ENCODE results near the gene BEGAIN. TPM values are rescaled to one million over a fixed set of nuclear protein-coding genes. Genes with fewer than 3 reads are reported as not detected.

Gene BEGAIN
- total RNA-seq, 1 donor from 2014 or later, result 2.5 TPM

DNA sequence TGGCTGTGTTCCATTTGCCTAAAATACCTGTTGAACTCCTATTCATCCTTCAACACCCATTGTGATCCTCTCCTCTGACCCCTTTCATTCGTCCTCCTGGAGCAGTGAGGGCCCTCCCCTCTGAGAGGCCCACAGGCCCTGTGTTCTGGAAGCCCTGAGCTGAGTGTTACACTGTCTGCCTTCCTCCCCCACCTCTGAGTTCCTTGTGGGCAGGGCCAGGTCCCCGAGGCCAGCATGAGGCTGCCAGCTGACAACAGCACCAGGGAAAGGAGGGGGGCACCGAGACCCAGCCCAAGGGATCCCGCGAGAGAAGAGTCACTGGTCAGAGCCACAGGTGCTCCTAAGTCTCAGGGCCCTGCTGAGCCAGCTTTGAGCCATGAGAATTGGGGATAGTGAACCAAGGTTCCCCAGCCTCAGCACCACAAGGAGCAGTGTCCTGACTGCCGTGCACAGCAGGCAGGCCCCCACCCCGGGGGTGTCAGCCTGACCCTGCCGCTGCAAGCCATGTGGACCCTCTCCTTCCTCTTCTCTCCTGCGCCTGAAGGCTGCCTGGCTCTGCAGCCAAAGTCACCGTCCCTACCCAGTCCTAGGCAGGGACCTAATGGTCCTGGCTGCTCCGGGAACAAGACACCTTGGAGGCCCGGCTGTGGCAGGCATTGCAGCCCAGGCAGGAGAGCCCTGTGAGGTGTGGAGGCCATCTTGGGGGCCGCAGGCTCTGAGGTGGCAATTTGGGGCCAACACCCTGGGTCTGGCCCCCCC lies 52.5 kb downstream of the BEGAIN start:
- H3K4me3 Mint-ChIP-seq, result no peak overlapping the region
- no peaks in the 10 kb centered on the region for H3K9me3 Mint-ChIP-seq
- no peaks in the 10 kb centered on the region for H3K36me3 Mint-ChIP-seq (ENCODE audit: low read depth)
- DNase-seq (ENCODE audit: low spot score), result no peak
- no peak overlapping the region for H3K27ac Mint-ChIP-seq
- intact Hi-C loops (cut with micrococcal nuclease), result no loop called here
- H3K4me1 Mint-ChIP-seq (ENCODE audit: low read depth), result peaks cover 7% of the 10 kb centered on the region
- no peaks in the 10 kb centered on the region for H3K27me3 Mint-ChIP-seq (ENCODE audit: insufficient read depth)

DNA sequence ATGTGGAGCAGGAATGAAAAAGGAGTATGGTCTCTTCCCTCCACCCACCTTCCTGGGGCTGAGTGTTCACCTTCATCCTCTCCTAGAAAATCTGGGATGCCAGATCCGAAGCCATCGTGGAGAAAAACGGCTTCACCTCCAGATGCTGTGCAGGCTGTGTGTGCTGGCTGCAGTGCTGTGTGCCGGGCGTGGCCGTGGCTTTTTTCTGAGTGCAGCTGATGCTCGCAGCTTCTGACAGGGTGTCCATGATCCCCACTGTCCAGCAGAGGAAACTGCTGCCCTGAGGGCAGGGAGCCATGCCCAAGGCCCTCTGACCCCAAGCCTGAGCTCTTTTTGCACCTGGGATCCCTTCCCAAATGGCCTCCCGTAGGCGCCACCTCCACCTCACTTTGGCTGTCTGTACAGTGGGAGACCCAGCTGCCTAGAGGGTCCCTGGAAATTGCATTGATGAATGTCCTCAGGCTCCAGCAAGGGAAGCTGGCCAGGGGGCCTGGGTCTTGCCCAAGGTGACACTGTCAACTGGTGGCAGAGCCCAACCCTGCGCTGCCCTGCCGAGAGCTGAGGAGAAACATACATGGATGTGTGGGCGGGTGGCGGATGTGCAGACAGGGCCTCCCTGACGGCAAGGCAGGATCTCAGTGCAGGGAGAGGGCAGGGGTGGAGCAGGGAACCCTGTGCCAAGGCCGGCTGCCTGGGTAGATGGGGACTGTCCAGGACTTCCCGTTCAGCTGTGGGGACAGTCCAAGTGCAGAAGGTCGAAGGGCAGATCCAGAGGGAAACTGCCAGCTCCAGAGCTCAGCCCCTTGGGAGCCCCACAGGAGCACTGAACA lies 53.3 kb downstream of the BEGAIN start:
- no peak for DNase-seq (ENCODE audit: low spot score)
- no peak overlapping the region for H3K27ac Mint-ChIP-seq
- H3K4me1 Mint-ChIP-seq (ENCODE audit: low read depth), result peaks cover 7% of the 10 kb centered on the region
- intact Hi-C loops (cut with micrococcal nuclease), result no loop called here
- no peaks in the 10 kb centered on the region for H3K9me3 Mint-ChIP-seq
- no peaks in the 10 kb centered on the region for H3K27me3 Mint-ChIP-seq (ENCODE audit: insufficient read depth)
- H3K4me3 Mint-ChIP-seq, result no peak overlapping the region
- no peaks in the 10 kb centered on the region for H3K36me3 Mint-ChIP-seq (ENCODE audit: low read depth)

DNA sequence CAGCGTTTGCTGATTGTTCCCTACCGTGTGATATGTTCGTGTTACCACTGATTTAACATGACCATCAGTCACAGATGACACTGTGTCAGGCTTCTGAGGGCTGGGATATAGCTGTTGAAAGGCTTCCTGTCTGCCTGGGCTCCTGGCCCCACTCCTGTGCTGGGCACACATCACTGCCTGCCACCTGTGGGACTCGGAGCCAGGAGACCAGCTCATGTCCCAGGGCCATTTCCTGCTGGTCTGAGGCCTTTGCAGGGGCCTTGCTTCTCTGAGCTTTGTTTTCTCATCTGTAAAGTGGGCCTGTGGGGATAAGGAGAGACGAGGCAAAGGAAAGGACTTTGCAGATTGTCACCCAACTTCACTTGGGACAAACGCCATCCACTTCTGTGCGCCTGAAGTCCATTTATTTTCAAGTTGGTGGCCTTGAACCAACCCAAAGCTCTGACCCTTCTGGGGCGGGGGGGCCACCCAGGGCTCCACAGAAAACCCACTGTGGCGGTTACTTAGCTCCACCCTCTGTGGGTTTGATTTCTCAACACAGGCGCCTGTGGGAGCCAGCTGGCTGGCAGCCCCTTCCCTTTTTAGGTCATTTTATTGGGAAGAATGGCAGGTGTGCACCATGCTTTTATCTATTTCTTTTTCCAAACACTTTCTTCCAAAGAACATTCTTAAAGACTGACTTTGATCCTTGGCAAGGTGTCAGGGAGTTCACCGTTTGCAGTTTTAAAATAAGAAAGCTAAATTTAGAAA lies 54.1 kb downstream of the BEGAIN start:
- intact Hi-C loops (cut with micrococcal nuclease), result no loop called here
- peaks cover 7% of the 10 kb centered on the region for H3K4me1 Mint-ChIP-seq (ENCODE audit: low read depth)
- no peak for DNase-seq (ENCODE audit: low spot score)
- no peaks in the 10 kb centered on the region for H3K9me3 Mint-ChIP-seq
- H3K27ac Mint-ChIP-seq, result no peak overlapping the region
- no peaks in the 10 kb centered on the region for H3K27me3 Mint-ChIP-seq (ENCODE audit: insufficient read depth)
- H3K4me3 Mint-ChIP-seq, result no peak overlapping the region
- no peaks in the 10 kb centered on the region for H3K36me3 Mint-ChIP-seq (ENCODE audit: low read depth)

DNA sequence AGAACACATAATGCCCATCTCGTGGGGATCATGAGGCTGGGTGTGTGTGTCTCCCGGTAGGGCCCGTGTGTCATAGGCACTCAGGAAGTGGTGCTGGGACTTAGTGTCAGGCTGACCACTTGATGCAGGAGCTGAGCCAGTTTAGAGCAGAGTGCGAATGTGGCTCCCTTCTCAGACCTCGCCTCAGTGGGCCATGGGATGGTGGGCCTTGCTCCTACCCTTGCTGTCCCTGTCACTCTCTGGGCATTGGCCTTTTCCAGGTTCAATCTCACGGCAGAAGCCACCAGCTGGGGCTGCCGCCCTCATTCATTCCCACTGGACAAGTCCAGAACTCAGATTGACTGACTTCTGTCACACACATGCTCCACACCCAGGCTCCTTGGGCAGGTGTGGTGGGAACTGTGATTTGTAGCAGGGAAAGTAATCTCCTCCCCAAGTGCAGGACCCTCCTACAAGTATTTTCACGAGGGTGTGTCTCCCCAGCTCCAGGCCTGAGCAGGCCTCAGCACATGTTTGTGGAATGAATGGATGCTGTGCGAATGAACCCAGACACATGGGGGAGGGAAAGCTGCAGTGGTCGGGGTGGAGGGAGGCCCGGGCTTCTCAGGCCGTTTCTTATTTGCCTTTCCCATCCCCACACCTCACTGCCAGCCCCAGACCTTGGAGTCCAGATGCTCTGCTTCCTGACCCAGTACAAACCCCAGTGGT lies 54.9 kb downstream of the BEGAIN start:
- H3K4me1 Mint-ChIP-seq (ENCODE audit: low read depth), result peaks cover 7% of the 10 kb centered on the region
- no peaks in the 10 kb centered on the region for H3K27me3 Mint-ChIP-seq (ENCODE audit: insufficient read depth)
- no peaks in the 10 kb centered on the region for H3K36me3 Mint-ChIP-seq (ENCODE audit: low read depth)
- intact Hi-C loops (cut with micrococcal nuclease), result no loop called here
- no peak for DNase-seq (ENCODE audit: low spot score)
- no peak overlapping the region for H3K4me3 Mint-ChIP-seq
- no peaks in the 10 kb centered on the region for H3K9me3 Mint-ChIP-seq
- H3K27ac Mint-ChIP-seq, result no peak overlapping the region

DNA sequence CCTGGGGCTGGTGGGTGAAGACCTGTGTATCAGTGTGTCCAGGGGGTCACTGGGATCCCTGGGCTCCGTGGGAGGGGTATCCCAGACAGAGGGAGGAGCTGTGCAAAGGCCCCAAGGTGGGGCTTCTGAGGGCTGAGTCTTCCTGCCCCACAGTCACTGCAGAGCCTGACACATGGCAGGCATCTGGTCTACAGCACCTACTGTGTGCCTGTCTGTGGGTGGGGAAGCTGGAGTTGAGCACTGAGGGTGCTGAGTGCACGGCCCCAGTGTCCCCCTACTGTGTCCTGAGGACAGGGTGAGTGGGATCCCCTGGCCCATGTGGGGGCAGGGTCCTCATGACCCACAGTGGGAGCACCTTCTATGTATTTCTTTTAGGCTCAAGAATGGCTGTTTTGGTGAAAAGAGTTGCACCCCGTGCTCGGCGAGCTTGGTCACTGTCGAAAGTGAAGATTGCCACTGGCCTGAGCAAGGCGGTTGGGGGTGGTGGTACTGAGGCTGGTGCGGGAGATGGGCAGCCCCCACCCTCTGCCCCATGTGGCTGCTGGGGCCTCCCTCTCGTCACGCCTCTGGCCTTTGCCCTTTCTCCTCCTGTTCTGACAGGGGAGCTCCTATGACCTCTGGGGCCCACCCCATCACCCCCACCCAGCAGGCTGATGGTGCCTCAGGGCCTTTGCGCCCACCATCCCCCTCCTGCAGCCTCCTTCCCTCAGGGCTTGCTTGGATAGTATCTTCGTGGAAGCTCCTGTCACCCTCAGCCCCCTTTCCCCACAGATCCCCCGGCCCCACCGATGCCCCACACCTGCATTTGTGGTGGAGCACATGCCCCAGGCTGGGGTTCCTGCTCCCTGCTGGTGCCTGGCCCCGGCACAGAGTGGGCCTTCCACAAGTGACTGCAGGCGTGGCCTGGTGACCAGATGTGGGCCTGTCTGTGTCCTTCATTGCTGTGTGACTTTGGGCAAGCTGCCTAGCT lies 55.8 kb downstream of the BEGAIN start:
- Mint-ChIP-seq H3K4me1 (ENCODE audit: low read depth) (peaks cover 7% of the 10 kb centered on the region), H3K4me3 (no peak overlapping the region), H3K36me3 (ENCODE audit: low read depth) (no peaks in the 10 kb centered on the region), H3K27me3 (ENCODE audit: insufficient read depth) (no peaks in the 10 kb centered on the region), H3K9me3 (no peaks in the 10 kb centered on the region), H3K27ac (no peak overlapping the region)
- intact Hi-C loops (cut with micrococcal nuclease), result no loop called here
- DNase-seq (ENCODE audit: low spot score), result no peak

DNA sequence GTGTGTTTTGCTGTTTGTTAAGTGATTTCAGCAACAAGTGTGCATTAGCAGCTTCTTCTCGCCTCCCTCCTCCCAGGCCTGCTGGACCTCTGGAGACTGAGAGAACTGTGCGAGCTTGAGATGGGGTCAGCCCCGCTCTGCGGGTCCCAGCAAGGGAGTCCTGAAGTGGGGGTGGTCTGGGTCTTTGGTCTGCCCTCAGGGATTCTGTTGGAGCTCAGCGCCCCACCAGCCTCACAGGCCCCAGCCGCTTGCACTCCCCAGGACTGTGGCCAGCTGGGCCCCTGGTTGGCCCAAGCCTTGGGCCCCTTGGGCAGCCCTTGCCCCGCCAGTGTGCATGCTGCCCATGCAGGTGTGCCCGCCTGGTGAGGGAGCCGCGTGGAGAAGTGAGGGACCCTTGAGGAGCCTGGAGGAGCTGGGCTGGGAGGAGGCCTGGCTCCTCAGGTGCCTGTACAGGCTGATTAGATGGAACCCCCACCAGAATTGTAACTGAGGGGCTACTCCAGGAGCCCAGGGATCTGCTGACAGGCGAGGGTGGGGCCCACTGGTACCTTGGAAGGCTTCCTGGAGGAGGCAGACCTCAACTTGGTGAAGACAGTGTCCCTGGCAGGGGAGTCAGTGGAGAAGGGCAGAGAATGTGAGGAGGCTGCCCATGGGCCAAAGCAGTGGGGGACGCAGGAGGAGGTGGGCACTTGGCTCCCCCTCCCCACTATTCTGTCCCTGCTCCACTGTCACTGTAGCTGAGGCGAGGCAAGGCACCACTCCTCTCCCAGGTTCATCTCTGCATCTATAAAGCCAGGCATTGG lies 56.7 kb downstream of the BEGAIN start:
- Mint-ChIP-seq H3K9me3 (no peaks in the 10 kb centered on the region), H3K4me1 (ENCODE audit: low read depth) (peaks cover 7% of the 10 kb centered on the region), H3K27ac (no peak overlapping the region), H3K36me3 (ENCODE audit: low read depth) (no peaks in the 10 kb centered on the region), H3K4me3 (no peak overlapping the region), H3K27me3 (ENCODE audit: insufficient read depth) (no peaks in the 10 kb centered on the region)
- DNase-seq (ENCODE audit: low spot score), result no peak
- intact Hi-C loops (cut with micrococcal nuclease), result no loop called here

DNA sequence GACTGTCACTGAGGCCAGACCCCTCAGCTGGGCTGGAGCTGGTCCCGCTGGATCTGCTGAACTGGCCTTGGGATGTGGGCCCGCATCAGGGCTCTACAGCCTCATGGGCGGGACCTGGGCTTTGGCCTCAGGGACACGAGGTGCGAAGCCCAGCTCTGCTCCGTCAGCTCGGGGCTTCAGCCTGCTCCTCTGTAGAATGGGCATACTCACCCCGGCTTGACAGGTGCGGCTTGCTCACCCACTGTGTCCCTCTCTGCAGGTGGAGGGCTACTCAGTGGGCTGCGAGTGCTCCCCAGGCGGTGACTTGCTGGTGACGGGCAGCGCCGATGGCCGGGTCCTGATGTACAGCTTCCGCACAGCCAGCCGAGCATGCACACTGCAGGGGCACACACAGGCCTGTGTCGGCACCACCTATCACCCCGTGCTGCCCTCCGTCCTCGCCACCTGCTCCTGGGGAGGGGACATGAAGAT lies 57.6 kb downstream of the BEGAIN start:
- no peaks in the 10 kb centered on the region for H3K27me3 Mint-ChIP-seq (ENCODE audit: insufficient read depth)
- DNase-seq (ENCODE audit: low spot score), result no peak
- intact Hi-C loops (cut with micrococcal nuclease), result no loop called here
- H3K4me3 Mint-ChIP-seq, result no peak overlapping the region
- peaks cover 7% of the 10 kb centered on the region for H3K4me1 Mint-ChIP-seq (ENCODE audit: low read depth)
- H3K27ac Mint-ChIP-seq, result no peak overlapping the region
- no peaks in the 10 kb centered on the region for H3K9me3 Mint-ChIP-seq
- no peaks in the 10 kb centered on the region for H3K36me3 Mint-ChIP-seq (ENCODE audit: low read depth)

DNA sequence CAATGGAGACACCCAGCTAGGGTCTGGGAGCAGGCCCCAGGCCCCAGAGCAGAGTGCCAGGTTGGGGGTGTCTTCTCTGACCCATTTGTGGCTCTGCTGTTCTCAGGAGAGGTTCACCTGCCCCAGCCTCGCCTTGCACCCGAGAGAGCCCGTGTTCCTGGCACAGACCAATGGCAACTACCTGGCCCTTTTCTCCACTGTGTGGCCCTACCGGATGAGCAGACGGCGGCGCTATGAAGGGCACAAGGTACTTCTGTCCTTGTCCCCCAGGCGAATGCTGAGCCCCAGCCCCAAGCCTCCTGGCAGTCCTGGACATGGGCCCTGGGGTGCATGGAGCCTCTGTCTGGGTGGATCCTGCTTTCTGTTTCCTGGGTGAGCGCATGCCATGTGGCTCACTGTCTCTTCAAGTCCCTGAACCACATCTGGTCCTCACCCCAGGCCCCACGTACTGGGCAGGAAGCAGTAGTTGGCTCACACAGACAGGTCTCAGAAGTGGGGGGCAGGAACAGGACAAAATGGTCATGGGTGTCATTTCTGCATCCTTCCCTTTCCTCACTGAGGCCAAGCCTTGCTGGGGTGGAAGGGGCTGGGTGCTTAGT lies 58.2 kb downstream of the BEGAIN start:
- DNase-seq (ENCODE audit: low spot score), result no peak
- Mint-ChIP-seq H3K4me3 (no peak overlapping the region), H3K4me1 (ENCODE audit: low read depth) (peaks cover 2% of the 10 kb centered on the region), H3K9me3 (no peaks in the 10 kb centered on the region), H3K36me3 (ENCODE audit: low read depth) (no peaks in the 10 kb centered on the region), H3K27me3 (ENCODE audit: insufficient read depth) (no peaks in the 10 kb centered on the region), H3K27ac (no peak overlapping the region)
- intact Hi-C loops (cut with micrococcal nuclease), result no loop called here

DNA sequence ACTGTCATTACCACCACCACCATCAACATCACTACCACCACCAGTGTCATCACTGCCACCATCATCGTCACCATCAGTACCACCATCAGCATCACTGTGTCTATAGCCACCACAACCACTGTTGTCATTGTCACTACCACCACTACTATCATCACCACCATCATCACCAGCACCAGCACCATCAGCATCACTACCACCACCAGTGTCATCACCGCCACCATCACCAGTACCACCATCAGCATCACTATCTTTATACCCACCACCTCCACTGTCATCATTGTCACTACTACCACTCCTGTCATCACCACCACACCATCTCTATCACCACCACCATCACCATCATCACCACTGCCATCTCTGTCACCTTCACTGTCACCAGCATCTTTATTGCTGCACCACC lies 60.6 kb downstream of the BEGAIN start:
- intact Hi-C loops (cut with micrococcal nuclease), result no loop called here
- no peaks in the 10 kb centered on the region for H3K27me3 Mint-ChIP-seq (ENCODE audit: insufficient read depth)
- H3K36me3 Mint-ChIP-seq (ENCODE audit: low read depth), result no peaks in the 10 kb centered on the region
- H3K27ac Mint-ChIP-seq, result no peak overlapping the region
- DNase-seq (ENCODE audit: low spot score), result no peak
- H3K4me1 Mint-ChIP-seq (ENCODE audit: low read depth), result no peaks in the 10 kb centered on the region
- H3K9me3 Mint-ChIP-seq, result no peaks in the 10 kb centered on the region
- no peak overlapping the region for H3K4me3 Mint-ChIP-seq

DNA sequence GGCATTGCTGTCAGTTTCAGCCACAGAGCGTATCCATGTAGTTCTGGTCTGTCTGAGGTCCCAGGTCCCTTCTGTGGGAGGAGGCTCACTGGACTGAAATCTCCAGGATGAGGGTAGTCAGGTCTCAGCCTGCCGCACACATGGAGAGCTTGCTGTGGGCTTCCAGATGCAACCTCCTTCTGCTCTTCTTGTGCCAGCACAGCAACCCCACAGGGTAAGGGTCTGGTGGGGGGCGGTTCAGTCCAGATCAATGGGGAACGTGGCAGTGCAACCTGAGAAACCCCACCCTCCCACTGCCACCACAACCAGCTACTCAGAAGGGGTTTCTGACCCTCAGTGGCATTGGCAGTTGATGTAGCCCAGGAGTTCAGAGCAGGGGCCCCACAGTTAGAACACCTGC lies 61.2 kb downstream of the BEGAIN start:
- no peak for DNase-seq (ENCODE audit: low spot score)
- Mint-ChIP-seq H3K4me3 (no peak overlapping the region), H3K4me1 (ENCODE audit: low read depth) (no peaks in the 10 kb centered on the region), H3K9me3 (no peaks in the 10 kb centered on the region), H3K27ac (no peak overlapping the region), H3K27me3 (ENCODE audit: insufficient read depth) (no peaks in the 10 kb centered on the region), H3K36me3 (ENCODE audit: low read depth) (no peaks in the 10 kb centered on the region)
- intact Hi-C loops (cut with micrococcal nuclease), result no loop called here

DNA sequence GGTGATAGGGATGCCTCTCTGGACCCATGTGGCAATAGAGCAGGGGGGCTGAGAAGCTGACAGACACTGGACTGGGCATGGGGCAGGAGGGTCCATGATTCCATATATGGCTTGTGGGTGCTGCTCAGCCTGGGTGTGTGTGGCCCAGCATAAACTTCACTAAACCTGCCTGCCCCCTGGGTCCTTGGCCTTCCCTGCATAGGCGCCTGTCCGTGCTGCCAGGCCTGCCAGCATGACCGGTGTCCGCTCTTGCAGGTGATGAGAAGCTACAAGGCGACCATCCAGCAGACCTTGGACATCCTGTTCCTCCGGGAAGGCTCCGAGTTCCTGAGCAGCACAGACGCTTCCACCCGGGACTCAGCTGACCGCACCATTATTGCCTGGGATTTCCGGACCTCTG lies 61.6 kb downstream of the BEGAIN start:
- Mint-ChIP-seq H3K9me3 (no peaks in the 10 kb centered on the region), H3K4me3 (no peak overlapping the region), H3K27ac (no peak overlapping the region), H3K4me1 (ENCODE audit: low read depth) (no peaks in the 10 kb centered on the region), H3K36me3 (ENCODE audit: low read depth) (no peaks in the 10 kb centered on the region), H3K27me3 (ENCODE audit: insufficient read depth) (no peaks in the 10 kb centered on the region)
- no peak for DNase-seq (ENCODE audit: low spot score)
- intact Hi-C loops (cut with micrococcal nuclease), result loop anchor here (1.0 to 2.0 kb wide), 2 partner anchors 120 to 127 kb away; no protein-coding TSS in a partner anchor
